DOHH2 (cell line): ENCODE measurements around the gene FMNL3.

Experiments
- H3F3A ChIP-seq: fragments of 200-600 bp; sonication (generic), shearing (Covaris generic); 2 replicates; pipeline ENCODE4 v1.6.0; 2016; ENCODE audit warnings: antibody characterized with exemption, mild to moderate bottlenecking; ENCODE audit not compliant: control insufficient read depth, insufficient read depth
- H3K27ac ChIP-seq: fragments of 200-600 bp; sonication (generic); 2 replicates; pipeline ENCODE4 v1.5.1; 2014; ENCODE audit warnings: low read depth, mild to moderate bottlenecking, low read length, moderate library complexity
- H3K27me3 ChIP-seq: fragments of 200-600 bp; sonication (generic); 2 replicates; pipeline ENCODE4 v1.6.1; 2014; ENCODE audit warnings: mild to moderate bottlenecking, low read length, mixed read lengths; ENCODE audit not compliant: control insufficient read depth
- H3K36me3 ChIP-seq: fragments of 200-600 bp; sonication (generic); 2 replicates; pipeline ENCODE4 v1.6.1; 2014; ENCODE audit warnings: mild to moderate bottlenecking, low read length, moderate library complexity, mixed read lengths; ENCODE audit not compliant: control insufficient read depth
- H3K4me1 ChIP-seq: fragments of 200-600 bp; sonication (generic); 2 replicates; pipeline ENCODE4 v1.6.1; 2014; ENCODE audit warnings: mild to moderate bottlenecking, low read length, mixed read lengths; ENCODE audit not compliant: control insufficient read depth
- H3K4me2 ChIP-seq: fragments of 200-600 bp; sonication (generic); 2 replicates; pipeline ENCODE4 v1.6.0; 2014; ENCODE audit warnings: mild to moderate bottlenecking, low read length, moderate library complexity
- H3K4me3 ChIP-seq: fragments of 200-600 bp; sonication (generic); 2 replicates; pipeline ENCODE4 v1.5.1; 2014; ENCODE audit warnings: mild to moderate bottlenecking, low read length, mixed read lengths
- H3K79me2 ChIP-seq: fragments of 200-600 bp; sonication (generic); 2 replicates; pipeline ENCODE4 v1.6.1; 2014; ENCODE audit warnings: mild to moderate bottlenecking, low read length, mixed read lengths; ENCODE audit not compliant: control insufficient read depth
- H3K9me2 ChIP-seq: fragments of 200-600 bp; sonication (generic); replicated peaks from 2 replicates; pipeline ENCODE4 v1.6.1; 2014; ENCODE audit warnings: mild to moderate bottlenecking, low read length, mixed read lengths; ENCODE audit not compliant: control insufficient read depth
- H3K9me3 ChIP-seq: fragments of 200-600 bp; sonication (generic); 2 replicates; pipeline ENCODE4 v1.6.1; 2014; ENCODE audit warnings: antibody characterized with exemption, low read length, mixed read lengths; ENCODE audit not compliant: control insufficient read depth, insufficient read depth
- H4K20me1 ChIP-seq: fragments of 200-600 bp; sonication (generic); 2 replicates; pipeline ENCODE4 v1.6.0; 2014; ENCODE audit warnings: low read depth, mild to moderate bottlenecking, antibody characterized with exemption, low read length, moderate library complexity; ENCODE audit not compliant: control insufficient read depth, insufficient read depth
- EZH2phosphoT487 ChIP-seq: fragments of 200-600 bp; sonication (generic); IDR thresholded peaks from 2 replicates; pipeline ENCODE4 v1.6.1; 2017; ENCODE audit warnings: borderline replicate concordance, mild to moderate bottlenecking, antibody characterized with exemption, low read length, moderate library complexity, mixed read lengths
- TF ChIP-seq, protein P1 (sequence below): fragments of 200-600 bp; sonication (generic); IDR thresholded peaks from one replicate; pipeline ENCODE4 v1.5.1; 2014; ENCODE audit warnings: antibody characterized with exemption, mild to moderate bottlenecking, low read depth, low read length; ENCODE audit not compliant: poor library complexity, severe bottlenecking

The FMNL3 gene

DNA sequence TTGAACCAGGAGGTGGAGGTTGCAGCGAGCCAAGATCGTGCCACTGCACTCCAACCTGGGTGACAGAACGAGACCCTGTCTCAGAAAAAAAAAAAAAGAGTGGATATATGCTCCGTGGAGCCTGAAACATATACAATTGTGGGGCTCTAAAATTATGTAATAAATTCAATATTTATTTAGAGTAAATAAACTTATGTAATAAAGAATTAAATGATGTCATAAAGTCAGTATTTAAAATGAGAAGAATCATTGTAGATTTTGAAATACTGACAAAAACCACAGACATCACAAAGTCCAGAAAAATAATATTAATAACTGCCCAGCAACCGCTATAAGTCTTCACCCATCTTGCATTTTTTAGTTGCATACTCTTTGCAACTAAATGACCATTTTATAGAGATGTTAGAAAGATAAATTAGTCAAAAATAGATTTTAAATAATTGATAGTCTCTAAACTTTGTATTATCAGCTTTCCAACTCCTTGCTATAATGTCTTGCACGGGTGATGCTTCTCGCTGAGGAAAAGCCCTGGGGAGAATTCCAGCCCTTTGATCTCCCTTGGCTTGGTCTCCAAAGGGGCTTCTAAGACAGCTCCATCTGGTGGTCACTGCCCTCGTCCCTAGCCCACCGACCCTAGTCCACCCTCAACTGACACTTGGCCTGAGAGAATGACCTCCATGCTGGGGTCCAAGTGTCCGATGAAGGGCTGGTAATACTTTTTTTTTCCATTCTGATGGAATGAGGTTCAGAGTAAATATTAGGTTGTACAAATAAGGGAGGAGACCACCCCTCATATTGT lies 26.2 kb upstream of the FMNL3 start:
- Histone ChIP-seq H3K79me2 (no peaks in the 10 kb centered on the region), H3K4me1 (no peaks in the 10 kb centered on the region), H3K36me3 (no peaks in the 10 kb centered on the region), H3K27ac (no peak overlapping the region), H4K20me1 (no peaks in the 10 kb centered on the region), H3K27me3 (peaks cover 9% of the 10 kb centered on the region), H3K4me3 (no peak overlapping the region), H3K9me2 (no peaks in the 10 kb centered on the region), H3K4me2 (no peak overlapping the region), H3K9me3 (no peaks in the 10 kb centered on the region), H3F3A (no peaks in the 10 kb centered on the region)
- TF ChIP-seq, protein P1, sequence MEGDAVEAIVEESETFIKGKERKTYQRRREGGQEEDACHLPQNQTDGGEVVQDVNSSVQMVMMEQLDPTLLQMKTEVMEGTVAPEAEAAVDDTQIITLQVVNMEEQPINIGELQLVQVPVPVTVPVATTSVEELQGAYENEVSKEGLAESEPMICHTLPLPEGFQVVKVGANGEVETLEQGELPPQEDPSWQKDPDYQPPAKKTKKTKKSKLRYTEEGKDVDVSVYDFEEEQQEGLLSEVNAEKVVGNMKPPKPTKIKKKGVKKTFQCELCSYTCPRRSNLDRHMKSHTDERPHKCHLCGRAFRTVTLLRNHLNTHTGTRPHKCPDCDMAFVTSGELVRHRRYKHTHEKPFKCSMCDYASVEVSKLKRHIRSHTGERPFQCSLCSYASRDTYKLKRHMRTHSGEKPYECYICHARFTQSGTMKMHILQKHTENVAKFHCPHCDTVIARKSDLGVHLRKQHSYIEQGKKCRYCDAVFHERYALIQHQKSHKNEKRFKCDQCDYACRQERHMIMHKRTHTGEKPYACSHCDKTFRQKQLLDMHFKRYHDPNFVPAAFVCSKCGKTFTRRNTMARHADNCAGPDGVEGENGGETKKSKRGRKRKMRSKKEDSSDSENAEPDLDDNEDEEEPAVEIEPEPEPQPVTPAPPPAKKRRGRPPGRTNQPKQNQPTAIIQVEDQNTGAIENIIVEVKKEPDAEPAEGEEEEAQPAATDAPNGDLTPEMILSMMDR, result no peak
- no peak for TF ChIP-seq EZH2phosphoT487

DNA sequence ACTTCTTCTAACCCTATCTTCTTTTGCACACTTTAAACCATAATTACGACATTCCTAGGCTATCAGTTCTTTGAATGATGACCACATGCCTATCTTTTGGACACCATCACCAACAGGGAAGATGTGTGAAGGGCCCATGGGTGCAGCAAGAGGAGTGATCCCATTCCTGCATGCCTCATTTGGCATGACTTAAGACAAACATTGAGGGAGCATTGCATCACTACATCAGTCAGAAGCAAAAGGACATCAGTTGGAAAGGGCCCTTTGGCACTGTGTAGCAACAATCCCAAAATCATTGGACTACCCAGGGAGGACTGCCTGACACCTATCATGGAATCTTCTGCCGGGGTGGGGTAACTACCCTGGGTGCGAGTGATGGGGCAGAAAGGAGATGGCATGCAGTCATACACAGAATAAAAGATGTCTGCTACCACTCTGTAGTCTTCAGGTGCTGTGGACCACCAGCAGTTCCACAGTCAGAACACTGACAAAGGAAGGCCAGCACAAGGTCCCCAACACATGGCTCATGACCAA lies 23.4 kb upstream of the FMNL3 start:
- H3K9me3 ChIP-seq, result no peaks in the 10 kb centered on the region
- no peaks in the 10 kb centered on the region for H3K4me1 ChIP-seq
- no peaks in the 10 kb centered on the region for H3K9me2 ChIP-seq
- H4K20me1 ChIP-seq, result no peaks in the 10 kb centered on the region
- TF ChIP-seq, protein P1, result no peak
- no peak for TF ChIP-seq EZH2phosphoT487
- no peaks in the 10 kb centered on the region for H3F3A ChIP-seq
- H3K79me2 ChIP-seq, result no peaks in the 10 kb centered on the region
- H3K27me3 ChIP-seq, result peaks cover 13% of the 10 kb centered on the region
- H3K4me2 ChIP-seq, result no peak overlapping the region
- no peak overlapping the region for H3K27ac ChIP-seq
- no peaks in the 10 kb centered on the region for H3K36me3 ChIP-seq
- H3K4me3 ChIP-seq, result no peak overlapping the region

DNA sequence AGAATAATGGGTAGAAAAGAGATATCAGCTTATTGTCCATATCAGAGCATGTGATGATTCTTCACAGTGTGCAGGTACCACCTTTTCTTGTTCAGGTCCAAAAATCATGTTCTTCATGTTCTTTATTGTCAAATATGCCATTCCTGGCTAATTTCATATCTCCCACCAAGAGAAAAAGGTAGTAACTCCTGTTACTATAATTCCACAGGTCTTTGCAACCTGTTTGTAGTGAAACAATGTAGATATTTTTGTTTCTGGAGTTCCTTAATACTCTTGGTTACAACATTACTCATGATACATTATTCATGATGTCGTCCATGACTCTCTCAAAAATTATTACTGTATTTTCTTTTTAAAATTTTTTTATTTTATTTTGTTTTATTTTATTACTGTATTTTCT lies 22.8 kb upstream of the FMNL3 start:
- Histone ChIP-seq H3K27ac (no peak overlapping the region), H3K9me3 (no peaks in the 10 kb centered on the region), H3K9me2 (no peaks in the 10 kb centered on the region), H3K36me3 (no peaks in the 10 kb centered on the region), H3K4me1 (no peaks in the 10 kb centered on the region), H3K79me2 (no peaks in the 10 kb centered on the region), H3K4me2 (no peak overlapping the region), H4K20me1 (no peaks in the 10 kb centered on the region), H3F3A (no peaks in the 10 kb centered on the region), H3K4me3 (no peak overlapping the region), H3K27me3 (peaks cover 17% of the 10 kb centered on the region)
- no peak for TF ChIP-seq EZH2phosphoT487
- TF ChIP-seq, protein P1, result no peak
